ENCODE measurements around the gene VCAN.

The VCAN gene

GRCh38 chr5:83467371-83468035 lies 4.0 kb upstream of the VCAN start:
- DNase-seq, result peak in 1 of 58 donors; percentile 1

DNA sequence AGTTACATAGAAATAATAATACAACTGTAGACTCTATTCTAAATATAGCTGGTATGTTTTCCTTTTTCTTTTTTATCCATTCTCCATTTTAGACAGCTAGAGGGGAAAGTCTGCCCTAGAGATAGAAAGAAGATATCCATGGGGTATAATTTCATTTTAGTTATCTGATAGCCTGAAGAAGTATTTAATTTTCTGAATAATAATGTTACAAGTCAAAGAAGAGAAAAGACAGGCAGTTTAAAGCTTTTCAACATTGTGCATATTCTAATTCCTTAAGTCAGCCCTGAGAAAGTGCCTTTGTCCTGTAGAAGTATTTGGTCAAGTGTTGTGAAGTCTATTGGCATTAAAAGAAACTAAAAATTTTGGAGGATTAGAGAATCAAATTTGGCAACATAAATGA lies 2.5 kb upstream of the VCAN start:
- no peak for DNase-seq

DNA sequence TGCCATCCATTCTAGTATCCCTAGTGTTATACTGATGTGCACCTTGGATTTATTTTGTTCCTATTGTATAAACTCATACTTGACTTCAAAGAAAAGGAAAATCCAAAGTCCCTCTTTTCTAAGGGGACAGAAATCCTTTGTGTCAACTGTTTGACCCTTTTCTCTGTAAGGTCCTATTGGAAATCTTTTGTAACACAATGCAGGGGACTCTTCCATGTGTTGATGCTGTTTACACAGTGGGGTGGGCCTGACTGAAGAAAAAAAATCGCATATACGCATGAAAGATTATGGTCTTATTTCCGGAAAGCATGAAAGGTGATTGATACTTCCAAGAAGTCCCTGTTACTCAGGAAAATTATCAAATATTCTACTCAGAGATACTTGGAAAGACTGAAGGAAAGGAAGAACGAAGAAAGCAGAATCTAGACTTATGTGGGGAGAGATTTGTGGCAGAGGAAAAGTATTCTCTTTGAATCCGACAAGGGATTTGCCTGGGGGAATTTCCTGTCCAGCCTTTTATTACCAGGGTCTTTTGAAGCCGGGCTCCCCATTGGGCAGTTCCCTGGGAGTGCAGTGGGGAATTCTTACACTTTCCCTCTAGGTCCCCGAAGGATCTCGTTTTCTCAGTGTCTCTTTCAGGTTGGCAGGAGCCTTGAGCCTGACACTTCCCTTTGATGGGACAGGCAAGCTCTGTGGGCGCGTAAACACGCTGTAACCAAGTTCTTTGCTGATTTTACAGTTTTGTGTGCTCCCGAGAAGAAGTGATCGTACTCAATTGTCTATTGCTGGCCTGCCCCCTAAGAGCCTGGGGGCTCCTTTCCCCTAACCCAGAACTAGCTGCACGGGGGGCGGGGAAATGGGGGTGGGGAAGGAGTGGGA lies 779 bp upstream of the VCAN start:
- peak in 1 of 58 donors; percentile 32 for DNase-seq

GRCh38 chr5:83472213-83472507 lies 616 bp downstream of the VCAN start:
- DNase-seq, result no peak

- peak in 25 of 58 donors; percentile 2 to 57 (median 36) for DNase-seq
Measured at GRCh38 chr5:83472508-83473345, 1.2 kb downstream of the VCAN start.

DNA sequence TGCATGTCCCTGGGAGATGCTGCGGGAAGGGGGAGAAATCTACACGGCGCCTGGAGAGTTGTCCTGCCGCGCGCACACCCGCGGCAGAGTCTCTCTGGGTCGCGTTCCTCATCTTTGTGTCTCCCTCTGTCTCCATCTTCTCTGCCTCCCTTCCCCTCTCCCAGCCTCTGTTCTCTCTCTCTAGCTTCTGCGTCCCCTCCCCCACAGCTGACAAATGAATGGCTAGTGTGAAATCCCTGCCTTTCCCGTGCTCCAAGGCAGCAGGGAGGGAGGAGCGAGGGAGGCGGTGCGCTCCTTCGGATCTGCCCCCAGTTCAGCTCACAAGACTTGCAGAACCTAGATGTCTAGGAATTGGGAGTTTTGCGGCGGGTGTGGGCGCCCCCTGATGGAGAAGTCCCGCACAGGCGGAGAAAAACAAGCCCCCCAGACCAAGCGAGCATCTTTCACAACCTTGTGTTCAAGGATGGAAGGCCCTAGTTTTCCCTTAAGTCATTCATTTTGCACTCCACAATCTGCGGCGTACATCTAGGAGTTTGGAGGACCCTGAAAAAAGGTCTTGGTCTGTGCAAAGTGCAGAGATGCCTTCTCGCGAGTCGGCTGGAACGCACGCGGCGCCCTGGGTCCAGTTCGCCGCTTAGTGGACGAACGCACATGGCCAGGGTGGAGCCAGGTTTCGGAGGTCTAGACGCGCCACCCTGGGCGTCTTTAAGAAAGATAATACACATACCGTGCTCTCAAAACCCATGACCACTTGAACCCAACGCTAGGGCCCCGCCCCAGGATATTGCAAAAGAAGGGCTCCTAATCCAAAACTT lies 2.0 kb downstream of the VCAN start:
- peak; percentile 17 to 90 (median 78) for DNase-seq

- DNase-seq, result peak in 53 of 58 donors; percentile 9 to 80 (median 48)
Measured at GRCh38 chr5:83474161-83474796, 2.7 kb downstream of the VCAN start.

DNA sequence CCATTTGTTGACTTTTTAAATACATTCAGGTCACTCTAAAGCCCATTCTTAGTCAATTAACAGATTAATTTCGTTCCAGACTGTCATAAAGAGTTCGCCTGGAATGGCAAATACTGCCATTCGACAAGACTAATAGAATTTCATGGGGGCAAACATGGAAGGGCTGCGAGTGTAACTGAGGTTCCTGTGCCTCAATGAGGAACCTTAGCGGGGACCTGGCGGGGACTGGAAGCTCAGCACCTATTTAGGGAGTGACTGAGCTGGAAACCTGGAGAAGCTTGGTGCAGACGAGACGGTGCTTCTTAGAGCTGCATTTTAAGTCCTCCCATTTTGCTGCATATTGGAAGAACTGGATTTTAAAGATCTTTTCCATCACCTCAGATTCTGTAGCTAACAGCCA lies 3.4 kb downstream of the VCAN start:
- DNase-seq, result no peak

- DNase-seq, result no peak
Measured at GRCh38 chr5:83475391-83475863, 3.9 kb downstream of the VCAN start.

GRCh38 chr5:83475935-83476814 lies 4.6 kb downstream of the VCAN start:
- no peak for DNase-seq

- no peak for DNase-seq
Measured at GRCh38 chr5:83482961-83483360, 11.4 kb downstream of the VCAN start.

GRCh38 chr5:83484294-83484693 lies 12.8 kb downstream of the VCAN start:
- DNase-seq, result no peak

DNA sequence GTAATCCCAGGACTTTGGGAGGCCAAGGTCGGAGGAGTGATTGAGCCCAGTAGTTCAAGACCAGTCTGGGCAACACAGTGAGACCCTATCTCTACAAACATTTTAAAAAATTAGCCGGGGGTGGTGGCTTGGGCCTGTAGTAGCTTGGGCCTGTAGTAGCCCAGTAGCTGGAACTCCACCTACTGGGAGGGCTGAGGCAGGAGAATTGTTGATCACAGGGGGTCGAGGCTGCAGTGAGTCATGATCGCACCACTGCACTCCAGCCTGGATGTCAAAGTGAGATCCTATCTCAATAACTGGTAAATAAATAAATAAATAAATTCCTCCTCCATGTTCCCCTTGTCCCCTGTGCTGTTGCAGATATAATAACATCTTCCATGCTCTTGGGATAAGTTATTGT lies 14.3 kb downstream of the VCAN start:
- DNase-seq, result no peak

GRCh38 chr5:83487155-83487554 lies 15.6 kb downstream of the VCAN start:
- no peak for DNase-seq

- DNase-seq, result no peak
Measured at GRCh38 chr5:83488271-83488670, 16.7 kb downstream of the VCAN start.

DNA sequence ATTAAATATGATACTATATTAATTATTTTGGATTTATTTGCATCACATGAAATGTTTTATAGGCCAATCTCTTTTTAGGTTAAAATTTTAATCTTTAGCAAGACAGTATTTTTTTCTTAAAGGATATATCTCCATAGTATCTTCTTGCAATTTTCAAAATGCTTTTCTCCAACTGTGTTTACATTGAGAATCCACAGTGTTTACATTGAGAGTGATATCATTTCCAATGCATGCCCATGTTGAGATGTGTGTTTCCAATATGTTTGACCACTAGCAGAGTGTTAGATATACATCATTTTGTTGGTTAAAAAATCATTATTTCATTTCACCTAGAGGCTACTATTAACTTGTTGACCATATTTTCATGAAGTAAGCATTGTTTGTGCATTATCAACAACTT lies 17.3 kb downstream of the VCAN start:
- no peak for DNase-seq

DNA sequence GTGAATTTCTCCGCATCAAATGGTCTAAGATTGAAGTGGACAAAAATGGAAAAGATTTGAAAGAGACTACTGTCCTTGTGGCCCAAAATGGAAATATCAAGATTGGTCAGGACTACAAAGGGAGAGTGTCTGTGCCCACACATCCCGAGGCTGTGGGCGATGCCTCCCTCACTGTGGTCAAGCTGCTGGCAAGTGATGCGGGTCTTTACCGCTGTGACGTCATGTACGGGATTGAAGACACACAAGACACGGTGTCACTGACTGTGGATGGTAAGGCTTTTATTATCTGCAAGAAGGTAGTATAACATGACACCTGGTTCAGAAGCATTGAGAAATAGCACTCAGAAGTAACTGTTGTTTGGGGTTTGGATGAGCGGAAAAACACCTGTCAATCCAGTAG lies 18.7 kb downstream of the VCAN start:
- DNase-seq, result no peak

GRCh38 chr5:83492331-83492730 lies 20.8 kb downstream of the VCAN start:
- no peak for DNase-seq

DNA sequence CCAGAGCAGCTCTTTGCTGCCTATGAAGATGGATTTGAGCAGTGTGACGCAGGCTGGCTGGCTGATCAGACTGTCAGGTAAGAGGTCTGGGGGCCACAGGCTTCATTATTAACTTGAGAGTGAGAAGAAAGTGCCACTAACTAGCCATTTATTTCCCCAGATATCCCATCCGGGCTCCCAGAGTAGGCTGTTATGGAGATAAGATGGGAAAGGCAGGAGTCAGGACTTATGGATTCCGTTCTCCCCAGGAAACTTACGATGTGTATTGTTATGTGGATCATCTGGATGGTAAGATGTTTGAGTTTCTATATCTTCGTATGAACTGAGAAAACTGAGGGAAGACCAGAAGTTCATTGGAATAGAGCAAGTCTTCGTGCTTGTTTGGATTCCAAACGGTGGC lies 22.1 kb downstream of the VCAN start:
- no peak for DNase-seq
